Cortex of kidney (tissue), 1 donor: ENCODE results near the gene TANC1.
"Not testable (repeated sequence)": the region's sequence is repeated elsewhere in the genome, so short reads cannot be mapped to it uniquely, and the experiment has no call there.

ENCODE experiments used
- DNase-seq: peaks from one replicate; lab custom pipeline; 2025; lab: John Stamatoyannopoulos, UW

The TANC1 gene

DNA sequence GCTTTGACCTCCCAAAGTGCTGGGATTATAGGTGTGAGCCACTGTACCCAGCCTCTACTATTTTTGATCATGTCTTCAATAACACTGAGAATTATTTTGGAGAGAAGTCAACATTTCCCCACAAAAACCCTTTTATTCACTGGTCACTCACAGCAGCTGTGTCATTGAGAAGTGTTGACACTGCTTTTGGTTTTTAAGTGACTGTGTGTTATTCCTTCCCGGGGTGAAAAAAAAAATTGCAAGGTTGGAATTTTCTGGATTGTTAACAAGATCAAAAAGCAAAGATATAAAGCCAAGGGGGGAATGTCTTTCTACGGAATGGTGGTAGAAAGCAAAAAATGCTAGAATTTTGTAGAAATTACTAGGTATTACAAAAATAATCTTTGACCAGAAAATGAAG lies 61.5 kb downstream of the TANC1 start:
- no peak for DNase-seq

DNA sequence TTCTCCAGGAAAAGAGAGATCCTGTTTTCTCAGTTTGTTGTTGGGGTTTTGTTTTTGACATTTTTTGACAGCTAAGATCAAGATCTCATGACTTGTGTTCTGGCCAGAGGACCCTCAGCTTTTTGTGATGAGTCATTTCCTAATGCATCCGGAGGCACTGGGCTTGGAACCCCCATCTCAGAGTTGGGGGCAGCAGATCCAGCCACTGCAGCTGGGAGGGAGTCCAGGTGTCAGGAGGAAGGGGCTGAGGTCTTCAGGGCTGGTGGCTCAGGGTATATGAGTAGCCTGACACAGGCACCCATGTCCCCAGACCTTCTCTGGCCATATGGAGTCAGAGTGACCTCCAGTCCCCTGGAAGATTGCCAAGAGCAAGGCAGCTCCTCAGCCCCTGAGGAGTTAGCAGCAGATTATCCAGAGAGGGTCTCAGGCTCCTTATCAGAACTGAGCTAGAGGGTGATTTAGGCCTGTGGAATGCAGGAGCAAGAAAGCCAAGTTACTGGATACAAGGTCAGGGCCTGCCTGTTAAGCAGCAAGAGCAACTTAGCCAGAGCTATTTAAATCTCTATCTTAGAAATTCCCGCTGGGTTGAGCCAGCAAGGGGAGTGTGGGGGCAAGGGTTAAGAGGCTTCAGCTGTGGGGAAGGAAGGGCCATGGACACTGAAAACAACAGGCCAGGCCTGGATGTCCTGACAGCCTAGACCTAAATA lies 62.4 kb downstream of the TANC1 start:
- no peak for DNase-seq

GRCh38 chr2:159032146-159032545 lies 63.7 kb downstream of the TANC1 start:
- DNase-seq: no peak

- no peak for DNase-seq
Observed at GRCh38 chr2:159032580-159032979, 64.1 kb downstream of the TANC1 start.

DNA sequence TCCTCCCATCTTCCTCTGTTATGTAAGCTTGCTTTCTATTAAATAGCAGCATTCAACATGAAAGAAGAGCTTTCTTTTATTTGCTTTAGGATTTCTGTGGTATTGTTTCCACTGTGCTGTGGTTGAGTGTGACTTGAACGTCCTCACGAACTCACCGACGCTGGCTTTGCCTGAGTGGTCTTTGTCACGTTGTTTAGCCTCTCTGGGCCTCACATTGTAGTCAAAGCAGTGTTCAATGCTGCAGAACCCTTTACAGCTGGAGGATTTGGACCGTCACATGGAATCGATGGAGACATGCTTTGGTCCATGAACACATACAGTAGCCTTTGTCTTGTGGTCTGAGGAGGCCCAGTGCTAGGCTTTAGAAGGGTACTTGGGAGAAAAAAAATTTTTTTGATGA lies 66.3 kb downstream of the TANC1 start:
- no peak for DNase-seq

GRCh38 chr2:159035790-159036411 lies 67.5 kb downstream of the TANC1 start:
- no peak for DNase-seq

DNA sequence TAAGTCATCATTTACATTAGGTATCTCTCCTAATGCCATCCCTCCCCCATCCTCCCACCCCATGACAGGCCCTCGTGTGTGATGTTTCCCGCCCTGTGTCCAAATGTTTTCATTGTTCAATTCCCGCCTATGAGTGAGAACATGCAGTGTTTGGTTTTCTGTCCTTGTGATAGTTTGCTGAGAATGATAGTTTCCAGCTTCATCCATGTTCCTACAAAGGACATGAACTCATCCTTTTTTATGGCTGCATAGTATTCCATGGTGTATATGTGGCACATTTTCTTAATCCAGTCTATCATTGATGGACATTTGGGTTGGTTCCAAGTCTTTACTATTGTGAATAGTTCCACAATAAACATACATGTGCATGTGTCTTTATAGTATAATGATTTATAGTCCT lies 68.0 kb downstream of the TANC1 start:
- DNase-seq: not testable (repeated sequence)

GRCh38 chr2:159041328-159041727 lies 72.9 kb downstream of the TANC1 start:
- DNase-seq: not testable (repeated sequence)

GRCh38 chr2:159042115-159042850 lies 73.8 kb downstream of the TANC1 start:
- no peak for DNase-seq

DNA sequence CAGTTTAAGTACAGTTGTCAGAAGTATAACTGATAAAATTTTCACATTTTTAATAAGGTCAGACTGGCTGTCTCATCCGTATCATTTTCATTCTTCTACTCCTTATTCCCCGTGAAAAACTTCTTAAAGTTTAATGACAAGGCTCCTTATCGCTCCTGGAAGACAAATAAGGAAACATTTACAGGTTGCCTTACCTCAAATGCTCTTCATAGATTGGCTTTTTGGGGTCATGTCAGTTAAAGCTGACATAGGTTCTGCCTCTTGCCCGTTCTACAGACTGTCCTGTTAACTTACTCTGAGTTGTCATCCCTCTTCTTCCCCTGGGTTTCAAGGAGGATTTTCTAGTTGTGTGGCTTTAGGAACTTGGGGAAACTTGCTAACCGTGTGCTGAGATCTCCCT lies 75.3 kb downstream of the TANC1 start:
- no peak for DNase-seq

DNA sequence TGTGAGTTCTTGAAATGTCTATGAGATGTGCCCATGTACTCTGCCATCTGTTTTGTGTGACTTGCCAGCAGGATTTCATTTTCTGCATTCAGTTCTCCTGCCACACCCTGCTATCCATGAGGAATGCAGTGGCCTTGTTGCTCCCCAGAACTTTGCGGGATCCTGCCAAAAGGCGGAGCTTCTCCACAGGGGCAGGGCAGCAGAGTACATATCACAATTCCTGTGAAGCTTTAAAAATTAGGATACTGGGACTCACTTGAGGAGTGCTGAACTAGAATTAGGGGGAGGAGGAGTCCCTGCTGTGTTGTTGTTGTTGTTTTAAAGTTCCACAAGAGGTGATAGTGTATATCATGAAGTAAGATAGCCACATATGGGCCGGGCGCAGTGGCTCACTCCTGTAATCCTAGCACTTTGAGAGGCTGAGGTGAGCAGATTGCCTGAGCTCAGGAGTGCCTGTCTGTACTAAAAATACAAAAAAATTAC lies 76.4 kb downstream of the TANC1 start:
- no peak for DNase-seq

DNA sequence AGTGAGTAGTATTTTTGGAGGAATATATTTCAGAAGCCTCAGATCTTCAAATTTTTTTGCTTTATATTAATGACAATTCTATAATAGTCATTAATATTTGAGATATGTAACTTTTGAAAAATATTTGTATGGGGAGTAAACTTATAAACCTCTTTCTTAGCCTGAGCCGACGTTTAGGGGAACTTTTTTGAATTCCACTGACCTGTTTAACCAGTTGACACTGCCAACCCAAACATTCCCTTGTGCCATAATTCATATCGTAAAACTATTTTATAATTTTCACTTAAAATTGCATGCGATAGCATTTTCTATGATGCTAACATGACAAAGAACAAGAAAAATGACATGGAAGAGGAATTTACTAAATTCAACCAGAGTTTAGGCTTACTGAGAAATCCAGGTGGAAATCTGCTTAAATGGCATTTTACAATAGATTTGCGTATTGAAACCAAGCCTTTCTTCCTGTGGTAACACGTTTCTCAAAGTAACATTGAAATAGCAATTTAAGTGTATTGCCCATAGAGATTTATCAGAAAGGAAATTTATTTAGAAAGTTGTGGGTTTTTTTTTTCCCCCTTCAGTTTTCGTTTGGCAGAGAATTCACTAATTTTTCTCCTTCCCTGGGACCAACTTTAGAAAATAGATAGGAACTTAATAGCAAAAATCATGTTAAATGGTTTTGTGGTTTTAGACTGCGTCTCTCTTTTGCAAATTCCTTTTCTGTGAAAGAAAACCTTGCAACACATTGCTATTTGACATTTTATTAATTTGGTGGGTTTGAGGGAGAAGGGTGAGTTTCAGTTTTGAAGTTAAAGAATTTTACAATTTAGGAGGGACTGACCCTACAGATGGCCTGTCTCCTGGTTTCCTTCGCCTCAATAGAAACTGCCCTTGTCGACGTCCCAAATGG lies 77.4 kb downstream of the TANC1 start:
- no peak for DNase-seq

DNA sequence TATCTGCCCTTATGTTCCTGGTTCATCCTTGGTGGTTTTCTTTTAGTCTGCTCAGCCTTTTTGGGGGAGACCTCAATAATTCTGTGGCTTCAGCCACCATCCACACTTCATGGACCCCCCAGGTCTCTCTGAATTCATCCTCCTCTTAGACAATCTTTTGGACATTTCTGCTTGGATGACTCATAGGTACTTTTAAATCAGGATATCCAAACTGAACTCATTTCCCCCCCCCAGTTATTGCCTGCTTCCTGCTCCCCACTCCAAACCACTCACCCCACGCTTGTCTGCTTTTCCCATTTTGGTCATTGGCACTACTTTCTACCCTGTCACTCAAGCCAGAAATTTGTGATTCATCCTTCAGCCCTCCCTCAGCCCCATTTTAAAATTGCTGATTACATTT lies 78.5 kb downstream of the TANC1 start:
- DNase-seq: no peak

GRCh38 chr2:159050426-159050825 lies 82.0 kb downstream of the TANC1 start:
- no peak for DNase-seq

DNA sequence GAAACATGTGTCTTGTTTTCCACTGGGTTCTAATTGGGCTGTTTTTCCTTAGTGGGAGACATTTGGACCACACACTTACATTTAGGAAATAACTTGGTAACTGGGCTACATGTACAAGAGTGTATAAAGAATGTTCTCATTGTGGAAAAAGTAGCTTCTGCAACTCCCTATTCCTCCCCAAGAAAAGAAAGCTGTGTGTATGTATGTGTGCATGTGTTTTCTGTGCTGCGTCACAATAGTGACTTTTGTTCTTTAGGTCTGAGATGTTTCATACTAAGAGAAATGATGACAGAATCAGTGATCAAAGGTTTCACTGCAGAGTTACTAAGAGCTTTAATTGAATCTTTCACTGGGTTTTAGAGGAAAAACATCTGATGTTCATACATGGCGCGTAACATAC lies 82.7 kb downstream of the TANC1 start:
- DNase-seq: no peak

- DNase-seq: no peak
Observed at GRCh38 chr2:159051661-159052060, 83.2 kb downstream of the TANC1 start.

DNA sequence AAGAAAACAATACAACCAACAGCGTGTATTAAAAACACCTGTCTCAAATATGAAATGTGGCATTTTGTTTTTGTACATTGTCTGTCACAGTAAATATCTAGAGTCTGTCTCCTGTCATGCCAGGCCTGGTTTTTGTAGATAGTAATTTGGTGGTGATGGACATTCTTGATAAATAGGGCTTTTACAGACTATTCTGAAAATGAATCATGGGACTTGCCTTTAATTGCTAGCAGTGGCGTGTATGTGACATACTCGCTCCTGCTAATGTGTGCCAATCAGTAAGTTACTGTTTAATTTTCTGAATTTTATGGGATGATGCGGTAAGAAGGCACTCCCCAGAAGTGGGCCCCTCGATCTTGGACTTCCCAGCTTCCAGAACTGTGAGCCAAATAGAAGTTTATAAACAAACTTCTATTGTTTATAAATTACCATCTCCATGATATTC lies 83.7 kb downstream of the TANC1 start:
- no peak for DNase-seq

GRCh38 chr2:159053161-159054031 lies 85.0 kb downstream of the TANC1 start:
- no peak for DNase-seq

DNA sequence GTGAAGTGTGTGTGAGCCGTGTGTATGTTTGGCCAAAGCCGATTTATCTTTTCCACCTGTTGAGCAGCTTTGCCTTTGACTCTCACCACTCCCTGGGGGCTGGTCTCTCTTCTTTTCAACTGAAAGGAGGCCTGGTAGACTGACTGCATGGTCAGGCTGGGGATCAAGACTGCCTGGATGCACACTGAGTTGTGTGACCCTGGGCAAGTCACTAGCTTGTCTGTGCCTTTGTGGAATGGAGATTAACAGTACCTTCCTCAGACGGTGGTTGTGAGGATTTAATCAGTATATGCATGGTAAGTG lies 85.5 kb downstream of the TANC1 start:
- DNase-seq: no peak

- DNase-seq: no peak
Observed at GRCh38 chr2:159054985-159055384, 86.5 kb downstream of the TANC1 start.

DNA sequence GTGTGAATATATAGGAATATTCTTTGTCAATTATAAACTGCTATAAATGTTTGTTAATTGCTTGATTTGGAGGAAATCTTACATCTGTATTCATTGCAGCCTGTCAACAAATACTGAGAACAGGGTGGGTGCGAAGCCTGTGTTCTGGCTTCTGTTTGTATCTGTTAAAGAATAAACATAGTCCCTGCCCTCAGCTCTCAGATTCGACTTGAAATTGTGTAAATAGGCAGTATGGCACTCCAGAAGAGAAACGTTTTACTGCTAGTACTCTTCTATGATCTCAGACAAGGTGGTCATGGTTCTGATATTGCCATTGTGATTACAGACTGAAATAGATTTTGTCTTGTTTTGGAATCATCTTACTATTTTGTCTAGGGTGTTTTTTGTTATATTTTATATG lies 92.1 kb downstream of the TANC1 start:
- DNase-seq: no peak
